NCI-H748 treated with DMSO at 0.1 percent for 48 hours (cell line): ENCODE data around the gene LTBP2.

Experiments used
- DNase-seq: peaks from one replicate; lab custom pipeline; 2025; lab: John Stamatoyannopoulos, UW

The LTBP2 gene

DNA sequence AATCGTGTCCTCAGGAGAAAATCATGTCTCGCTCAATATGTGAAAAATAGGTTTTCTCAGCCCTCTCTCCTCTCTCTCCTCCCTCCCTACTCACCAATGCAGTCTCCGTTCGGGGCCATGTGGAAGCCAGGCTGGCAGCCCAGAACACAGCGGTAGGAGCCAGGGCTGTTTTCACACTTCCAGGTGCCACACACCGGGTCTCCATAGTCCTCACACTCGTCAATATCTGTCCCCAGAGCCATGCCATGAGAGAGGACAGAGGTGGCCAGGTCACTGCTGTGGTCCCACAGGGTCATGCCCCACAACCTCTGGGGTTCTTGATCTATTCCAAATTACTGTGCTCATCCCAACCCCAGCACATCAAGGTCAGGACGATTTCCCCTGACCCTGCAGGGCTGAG is 105.0 kb downstream of the LTBP2 start:
- no peak for DNase-seq

DNA sequence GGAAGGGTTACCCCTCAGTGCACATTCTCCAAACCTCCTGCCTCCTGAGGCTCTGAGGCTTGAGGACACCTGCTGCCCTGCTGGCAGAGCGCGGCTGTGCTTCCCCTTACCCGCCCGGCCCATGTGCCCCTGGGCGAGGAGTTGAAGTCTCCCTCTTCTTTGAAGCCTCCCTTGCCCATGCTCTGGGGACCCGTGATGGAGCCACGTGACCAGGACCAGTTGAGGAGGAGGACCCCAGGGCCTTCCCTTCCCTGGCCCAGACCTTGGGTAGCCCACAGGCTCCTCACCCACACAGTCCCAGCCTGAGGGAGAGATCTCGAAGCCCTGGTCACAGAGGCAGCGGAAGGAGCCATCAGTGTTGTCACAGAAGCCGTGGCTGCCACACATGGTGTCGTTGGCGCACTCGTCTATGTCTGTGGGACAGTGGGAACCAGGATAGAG is 105.6 kb downstream of the LTBP2 start:
- DNase-seq: no peak

DNA sequence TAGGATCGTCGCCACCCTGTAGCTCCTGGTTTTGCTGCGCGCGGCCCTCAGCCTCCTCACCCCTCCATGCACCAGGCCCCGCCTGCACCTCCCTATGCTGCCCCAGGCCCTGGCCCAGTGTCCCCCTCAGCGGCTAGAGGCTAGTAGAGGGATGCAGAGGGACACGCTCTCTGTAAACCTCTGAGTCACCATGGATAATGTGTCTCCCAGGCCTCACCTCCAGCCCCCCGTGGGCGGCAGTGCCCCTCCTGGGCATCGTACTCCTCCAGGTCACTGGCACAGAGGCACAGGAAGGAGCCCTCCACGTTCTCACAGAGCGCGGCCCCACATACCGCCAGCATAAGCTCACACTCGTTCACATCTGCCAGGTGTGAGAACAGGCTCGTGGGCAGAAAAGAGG is 106.2 kb downstream of the LTBP2 start:
- DNase-seq: no peak

DNA sequence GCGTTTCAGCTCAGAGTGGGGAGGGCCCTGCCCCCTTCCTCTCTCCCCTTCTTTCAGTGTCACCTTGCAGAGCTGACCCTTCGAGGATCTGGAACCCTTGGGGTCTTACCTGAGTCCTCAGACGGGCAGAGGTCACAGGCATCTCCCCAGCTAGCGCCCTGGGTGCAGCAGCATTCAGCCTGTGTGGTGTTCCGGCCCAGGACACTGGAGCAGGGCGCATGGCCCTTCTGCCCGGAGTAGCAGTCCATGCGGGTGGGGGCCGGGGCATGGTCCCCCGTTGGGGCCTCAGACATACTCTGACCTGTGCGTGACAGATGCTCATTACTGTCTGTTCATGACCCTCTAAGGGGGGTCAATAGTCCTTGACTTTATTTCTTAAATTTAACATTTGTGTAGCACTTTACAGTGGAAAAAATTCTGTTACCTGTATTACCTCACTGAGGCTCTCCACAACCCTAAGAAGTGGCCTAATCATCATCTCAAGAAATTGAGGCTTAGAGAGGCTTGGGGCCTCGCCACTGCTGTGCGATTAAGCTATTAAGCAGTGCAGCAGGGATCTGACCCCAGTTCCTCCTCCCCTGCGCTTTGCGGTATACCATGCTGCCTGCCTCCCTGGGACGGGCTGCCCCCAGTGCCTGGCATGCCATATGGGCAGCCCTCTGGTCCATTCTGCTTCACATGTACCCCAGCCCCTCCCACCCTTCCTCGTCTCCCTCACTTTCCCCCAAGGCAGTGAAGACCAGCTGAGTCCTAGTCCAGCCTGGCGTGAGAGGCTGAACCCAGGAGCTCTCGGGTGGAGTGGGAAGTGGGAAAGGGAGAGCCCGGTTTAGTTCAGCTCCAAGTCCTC is 106.9 kb downstream of the LTBP2 start:
- no peak for DNase-seq

DNA sequence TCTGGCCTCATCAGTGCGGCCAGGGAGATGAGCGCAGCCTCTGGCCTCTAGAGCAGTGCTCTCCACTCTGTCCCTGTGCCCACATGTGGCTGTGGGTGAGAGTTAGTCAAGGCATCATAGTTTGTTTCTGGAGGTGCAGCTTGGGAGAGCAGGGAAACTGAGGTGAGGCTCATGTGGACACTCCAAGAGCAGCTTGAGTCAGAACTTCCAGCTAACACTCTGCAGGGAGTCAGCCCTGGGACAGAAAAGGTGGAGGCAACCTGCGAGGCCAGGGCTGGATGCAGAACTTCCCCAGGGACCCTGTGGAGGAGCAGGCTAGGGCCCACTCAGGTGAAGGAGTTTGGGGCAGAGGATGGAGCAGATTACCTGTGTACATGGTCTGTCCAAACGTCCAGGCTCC is 107.6 kb downstream of the LTBP2 start:
- DNase-seq: no peak

DNA sequence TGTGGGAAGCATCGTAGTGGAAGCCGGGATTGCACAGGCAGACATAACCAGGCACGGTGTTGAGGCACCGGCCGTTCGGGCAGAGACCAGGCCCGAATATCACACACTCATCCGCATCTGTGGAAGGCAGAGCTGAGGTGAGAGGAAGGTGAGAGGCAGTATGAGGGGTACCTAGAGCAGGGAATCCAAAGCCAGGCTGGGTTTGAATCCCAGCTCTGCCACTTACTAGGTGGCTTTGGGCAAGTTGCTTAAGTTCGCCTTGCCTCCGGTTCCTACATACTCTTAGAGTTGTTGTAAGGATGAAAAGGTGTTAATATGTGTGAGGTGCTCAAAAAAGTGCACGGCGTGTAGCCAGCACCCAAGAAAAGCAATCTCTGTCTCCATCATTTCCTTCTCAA is 108.1 kb downstream of the LTBP2 start:
- no peak for DNase-seq

DNA sequence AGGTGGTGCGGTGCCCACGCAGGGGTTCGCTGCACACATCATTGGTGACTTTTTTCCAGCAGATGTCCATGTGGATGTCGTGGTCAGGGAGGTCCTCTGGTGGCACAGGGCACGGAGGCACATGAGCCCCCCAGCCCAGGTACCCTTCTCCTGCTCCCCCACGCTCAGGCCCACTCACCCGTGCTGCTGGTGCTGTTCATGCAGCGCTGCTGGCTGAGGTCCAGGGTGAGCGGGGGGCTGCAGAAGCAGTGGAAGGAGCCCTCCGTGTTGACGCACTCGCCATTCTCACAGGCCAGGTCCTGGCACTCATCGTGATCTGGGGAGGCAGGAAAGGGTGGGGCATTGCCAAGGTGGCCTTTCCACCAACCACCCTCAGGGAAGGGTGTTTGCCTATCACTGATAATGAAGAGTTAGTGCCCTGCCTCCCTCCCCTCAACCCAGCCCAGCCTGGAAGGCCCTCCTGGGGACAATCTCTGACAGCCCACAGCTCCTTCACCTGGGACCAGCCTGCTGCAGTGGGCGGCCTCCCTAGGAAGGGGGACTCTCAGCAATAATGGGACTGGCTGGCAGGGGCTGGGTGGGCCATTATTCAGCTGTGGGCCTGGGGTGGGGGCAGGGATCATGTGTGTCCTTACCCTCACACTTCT is 108.6 kb downstream of the LTBP2 start:
- DNase-seq: no peak

DNA sequence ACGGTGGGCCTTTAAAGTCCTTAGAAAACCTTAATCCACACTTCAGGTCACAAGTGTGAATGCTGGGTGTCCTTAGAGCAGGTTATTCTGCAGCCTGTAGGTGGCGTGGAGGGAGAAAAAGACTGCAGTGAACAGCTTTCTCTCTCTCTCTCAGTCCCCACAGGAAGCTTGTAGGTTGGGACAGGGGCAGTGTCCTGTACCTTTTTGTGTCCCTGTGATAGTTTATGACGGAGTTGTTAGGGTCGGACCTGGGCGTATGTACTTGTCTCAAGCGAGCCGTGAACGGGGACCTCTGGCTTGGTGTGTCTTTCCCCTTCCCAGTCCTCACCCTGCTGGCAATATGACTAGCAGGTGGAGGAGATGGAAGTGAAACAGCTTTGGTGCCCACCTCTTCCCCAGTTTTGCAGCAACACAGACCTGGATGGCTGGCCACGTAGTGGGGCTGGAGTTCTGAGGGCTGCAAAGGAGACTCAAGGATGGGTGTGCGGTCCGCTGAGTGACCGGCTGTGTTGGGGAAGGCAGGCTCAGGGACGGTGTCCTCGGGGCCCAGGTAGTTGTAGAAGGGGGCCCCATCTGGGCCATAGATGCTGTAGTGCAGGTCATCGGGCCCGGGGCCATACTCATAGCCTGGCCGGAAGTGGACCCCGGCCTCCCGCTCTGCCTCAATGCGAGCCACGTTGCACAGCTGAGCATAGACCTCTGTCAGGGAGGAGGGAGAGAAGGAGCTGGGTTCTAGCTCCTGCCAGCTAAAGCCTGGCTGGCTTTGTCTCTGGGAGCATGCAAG is 109.6 kb downstream of the LTBP2 start:
- DNase-seq: no peak

DNA sequence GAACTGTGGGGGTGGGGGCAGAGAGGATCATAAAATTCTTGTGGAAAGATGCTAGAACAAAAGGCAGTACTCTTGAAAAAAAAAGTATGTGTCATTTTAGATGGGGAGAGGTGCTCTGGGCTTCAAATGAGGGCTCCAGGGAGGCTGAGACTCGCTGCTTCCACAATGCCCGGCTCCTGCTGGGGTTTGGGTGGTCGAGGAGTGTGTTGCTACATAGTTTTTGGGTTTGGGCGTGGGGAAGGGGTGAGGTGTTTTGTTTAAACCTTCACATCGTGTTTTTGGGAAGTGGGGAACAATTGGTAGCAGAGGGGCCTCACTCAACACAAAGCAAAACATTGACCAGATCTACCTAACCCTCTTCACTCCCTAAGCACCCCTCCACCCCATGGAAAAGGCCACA is 110.3 kb downstream of the LTBP2 start:
- no peak for DNase-seq

DNA sequence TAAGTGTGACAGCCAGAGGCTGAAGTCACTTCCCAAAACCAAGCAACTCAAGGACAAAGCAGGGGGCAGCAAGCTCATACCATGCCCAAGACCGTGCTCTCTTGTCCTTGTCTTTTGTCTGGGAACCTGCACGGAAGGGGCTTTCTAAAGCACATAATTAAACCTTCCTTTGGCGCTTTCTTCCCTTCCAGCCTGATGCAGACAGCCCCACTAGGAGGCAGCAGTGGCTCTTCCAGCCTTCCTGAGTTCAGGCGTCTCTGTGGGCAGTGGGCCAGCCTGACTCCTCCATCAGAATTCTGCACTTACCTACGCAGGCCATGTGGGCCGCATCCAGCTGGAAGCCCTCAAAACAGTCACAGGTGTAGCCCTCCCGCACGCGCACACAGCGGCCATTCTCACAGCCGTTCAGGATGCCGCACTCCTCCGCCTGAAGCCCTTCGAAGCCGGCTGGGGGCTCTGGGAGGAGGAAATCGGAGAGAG is 110.9 kb downstream of the LTBP2 start:
- DNase-seq: peak; percentile 18

DNA sequence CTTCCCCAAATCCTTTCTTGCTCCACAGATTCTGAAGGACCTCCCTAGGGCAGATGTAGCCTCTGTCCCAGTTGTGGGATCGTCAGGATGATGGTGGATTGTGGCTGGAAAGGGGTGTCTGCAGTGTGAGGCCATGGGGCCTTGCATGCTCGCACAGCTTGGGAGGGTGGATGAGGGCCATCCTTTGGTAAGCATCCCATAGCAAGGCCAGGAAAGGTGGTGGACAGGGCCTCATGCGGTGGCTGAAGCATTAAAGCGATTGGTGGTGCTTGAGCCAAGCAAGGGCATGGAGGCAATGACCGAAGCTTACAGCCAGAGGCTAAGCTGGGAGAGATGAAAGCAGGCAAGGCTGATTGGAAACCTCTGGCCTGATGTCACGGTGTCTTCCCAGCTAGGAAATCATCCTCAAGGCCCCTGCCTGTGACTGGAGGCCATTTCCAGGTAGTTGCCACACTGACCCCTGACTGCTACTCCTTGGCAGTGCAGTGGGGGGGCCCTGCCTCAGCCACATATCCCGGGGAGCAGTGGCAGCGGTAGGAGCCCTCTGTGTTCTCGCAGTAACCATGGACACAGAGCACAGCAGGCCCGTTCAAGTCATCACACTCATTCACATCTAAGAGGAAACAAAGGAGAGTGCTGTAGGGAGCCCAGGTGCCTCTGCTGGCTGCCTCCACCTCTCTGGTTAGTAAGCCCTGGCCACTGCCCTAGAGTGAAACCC is 111.5 kb downstream of the LTBP2 start:
- DNase-seq: no peak

DNA sequence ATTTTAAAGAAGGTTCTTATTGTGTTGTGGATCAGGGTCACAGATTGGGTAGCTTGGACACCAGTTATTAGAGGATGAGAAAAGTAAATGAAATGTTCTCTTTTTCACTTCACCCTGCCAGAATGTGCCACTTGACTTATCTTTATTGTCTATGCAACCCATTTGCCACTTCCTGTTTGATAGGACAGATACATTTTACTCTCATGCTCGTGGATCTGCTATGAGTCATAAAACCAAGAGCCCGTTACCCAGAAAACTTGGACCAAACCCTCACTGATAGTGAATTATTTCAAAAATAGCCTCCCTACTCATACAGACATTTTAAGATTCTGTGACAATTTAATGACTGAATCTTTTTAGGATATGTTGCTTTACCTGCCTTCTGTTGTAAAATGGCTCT is 116.7 kb downstream of the LTBP2 start:
- DNase-seq: no peak

DNA sequence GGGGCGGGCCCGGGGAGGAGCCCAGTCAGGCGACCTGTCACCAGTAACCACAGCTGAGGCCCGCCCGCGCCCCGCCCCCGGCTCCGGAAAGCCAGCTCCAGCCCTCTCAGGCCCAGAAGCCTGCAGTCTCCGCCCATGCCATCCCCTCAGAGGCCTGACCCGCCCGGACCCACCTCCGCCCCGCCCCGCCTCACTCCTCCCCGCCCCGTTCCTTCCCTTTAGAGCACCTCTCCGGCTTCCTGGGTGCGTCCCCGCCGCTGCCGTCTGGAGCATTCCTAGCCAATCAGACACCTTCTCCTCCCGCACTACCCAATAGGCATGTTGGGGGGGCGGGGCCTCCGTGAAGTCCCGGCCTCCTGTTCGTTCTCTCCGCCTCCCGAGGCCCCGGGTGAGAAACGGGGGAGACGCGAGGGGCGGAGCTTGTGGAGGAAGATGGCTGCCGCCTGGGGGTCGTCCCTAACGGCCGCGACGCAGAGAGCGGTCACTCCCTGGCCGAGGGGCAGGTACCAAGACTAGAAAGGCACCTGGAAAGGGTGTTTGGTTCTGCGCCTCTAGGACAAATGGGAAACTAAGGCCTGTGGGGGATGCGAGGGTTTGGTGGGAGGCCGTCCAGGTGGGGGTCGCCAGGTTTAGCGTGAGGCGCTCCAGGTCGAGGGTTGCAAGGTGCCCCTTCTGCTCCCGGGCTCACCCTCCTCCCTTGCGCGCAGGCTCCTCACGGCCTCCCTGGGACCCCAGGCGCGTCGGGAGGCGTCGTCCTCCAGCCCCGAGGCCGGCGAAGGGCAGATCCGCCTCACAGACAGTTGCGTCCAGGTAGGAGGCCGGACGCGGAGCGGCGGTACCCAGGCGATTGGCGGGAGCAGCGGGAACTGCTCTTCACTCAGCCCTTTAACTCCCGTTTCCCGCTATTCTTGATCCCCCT is 118.4 kb downstream of the LTBP2 start, which contains the start of gene ISCA2:
TSS of gene ISCA2 (plus strand) at position 423 of the 919 bp plus-strand sequence. CDS start at position 433, 10 bp downstream.
- DNase-seq: peak; percentile 100

DNA sequence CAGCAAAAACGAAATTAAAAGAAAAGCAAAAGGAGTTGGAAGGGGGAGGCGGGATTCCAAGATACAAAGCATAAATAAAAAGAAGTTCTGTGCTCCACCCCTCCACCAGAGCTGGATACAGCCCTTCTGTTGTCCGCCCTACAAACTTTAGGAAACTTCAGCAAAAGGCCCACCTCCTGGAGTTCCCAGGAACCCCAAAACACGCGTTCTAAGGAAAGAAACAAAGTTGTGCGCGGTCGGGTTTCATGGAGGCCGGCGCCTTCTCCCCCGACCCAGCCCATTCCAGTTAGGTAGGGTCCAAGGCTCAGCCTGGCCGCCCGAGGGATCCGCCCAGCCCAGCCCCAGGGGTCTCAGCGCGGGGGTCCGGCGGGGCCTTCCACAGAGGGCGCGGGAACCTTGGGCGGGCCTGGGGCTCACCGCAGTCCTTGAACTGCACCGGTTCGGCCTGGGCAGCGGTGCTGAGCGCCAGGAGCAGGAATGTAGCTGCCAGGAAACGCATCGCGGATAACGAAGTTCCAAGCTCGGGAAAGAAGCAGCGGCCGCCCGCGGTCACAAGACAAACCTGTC is 119.2 kb downstream of the LTBP2 start, which contains the start of gene NPC2:
TSS of gene NPC2 (minus strand) at position 530 of the 567 bp plus-strand sequence. CDS start at position 499, 31 bp downstream.
- no peak for DNase-seq

DNA sequence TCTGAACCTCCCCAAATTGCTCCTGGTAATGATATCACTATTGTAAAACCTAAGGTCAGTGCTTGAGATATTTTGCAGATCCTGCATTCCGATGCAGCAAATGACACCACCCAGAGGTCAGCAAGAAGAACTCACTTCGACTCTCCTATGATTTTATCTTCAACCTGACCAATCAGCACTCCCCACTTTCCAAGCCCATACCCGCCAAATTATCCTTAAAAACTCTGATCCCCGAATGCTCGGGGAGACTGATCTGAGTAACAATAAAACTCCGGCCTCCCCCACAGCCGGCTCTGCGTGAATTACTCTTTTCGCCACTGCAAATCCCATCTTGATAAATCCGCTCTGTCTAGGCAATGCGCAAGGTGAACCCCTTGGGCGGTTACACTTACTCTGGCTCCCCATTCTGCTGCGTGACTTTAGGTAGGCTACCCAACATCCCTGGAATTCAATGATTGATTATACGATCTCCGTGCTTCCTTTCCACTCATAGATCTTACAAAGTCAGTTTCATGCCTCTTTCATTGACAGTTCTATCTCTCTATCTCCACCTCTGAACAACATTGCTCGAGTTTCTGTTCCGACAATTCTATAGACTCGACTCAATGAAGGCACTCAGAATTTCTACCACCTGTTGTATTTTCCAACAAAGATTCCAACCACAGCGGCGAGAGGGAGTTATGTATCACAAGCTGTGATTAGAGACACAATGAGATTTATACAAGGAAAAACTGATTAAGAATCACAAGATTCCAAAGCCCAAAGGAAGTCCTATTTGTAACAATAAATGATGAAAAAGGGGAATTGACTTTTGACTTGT is 119.9 kb downstream of the LTBP2 start:
- DNase-seq: no peak

DNA sequence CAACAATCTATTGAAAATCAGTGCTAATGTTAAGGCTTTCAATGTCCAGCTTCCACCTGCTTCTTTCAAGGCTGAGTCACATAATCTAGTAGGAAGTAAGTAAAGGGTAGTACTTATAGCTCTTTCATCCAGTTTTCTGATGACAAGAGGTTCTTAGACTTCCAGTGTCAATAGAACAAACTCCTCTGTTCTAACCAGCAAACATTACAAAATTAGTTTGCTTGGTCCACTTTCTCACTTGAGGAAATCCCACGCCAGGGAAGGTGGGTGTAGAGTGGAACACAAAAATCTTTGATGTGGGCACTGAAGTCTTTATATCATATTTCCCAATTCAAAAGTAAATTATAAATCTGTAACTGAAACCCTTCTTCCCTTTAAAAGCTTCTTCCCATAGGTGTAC is 121.6 kb downstream of the LTBP2 start:
- no peak for DNase-seq

DNA sequence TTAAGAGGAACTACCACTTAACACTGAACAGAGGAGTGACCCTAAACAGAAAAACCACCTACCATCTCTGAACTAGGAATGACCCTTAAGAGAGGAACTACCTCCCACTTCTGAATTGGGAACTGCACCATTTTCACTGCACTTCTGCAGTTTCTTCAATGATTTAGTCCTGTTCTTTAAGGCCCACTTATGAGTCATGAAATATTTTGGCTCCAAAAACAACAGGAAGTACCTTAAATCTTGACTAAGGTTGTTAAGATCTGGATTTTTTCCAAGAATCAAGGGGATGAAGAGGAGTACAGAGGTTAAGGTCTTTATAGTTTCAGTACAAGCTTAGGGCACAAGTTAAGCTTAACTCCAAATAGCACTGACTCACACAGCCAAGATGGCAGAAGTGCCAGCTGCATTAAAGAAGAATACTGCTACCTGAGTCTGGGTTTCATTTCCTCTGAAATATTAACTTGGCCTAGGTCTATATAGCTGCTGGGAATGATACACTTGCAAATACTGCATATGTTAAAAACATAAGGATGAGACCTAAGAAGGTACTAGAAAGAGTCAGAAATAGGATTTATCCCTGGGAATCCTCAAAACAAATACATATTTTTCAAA is 123.1 kb downstream of the LTBP2 start:
- no peak for DNase-seq

DNA sequence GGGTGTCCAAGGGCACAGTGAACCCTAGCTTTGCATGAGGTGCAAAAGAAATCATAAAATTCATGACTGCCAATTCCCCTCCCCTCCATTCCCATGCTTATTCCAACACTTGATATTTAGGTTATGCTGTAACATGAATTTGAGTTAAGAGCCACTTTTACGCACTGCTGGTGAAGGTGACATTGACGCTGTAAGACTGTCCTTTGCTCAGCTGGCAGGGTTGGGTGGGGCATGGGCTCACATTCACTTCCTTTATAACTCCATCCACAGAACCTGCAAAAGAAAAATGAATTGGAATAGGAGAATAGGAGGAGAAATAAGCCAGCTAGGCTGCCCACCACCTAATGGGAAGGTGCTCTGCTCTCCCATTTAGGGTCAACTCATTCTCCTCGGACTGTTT is 125.9 kb downstream of the LTBP2 start:
- DNase-seq: no peak

DNA sequence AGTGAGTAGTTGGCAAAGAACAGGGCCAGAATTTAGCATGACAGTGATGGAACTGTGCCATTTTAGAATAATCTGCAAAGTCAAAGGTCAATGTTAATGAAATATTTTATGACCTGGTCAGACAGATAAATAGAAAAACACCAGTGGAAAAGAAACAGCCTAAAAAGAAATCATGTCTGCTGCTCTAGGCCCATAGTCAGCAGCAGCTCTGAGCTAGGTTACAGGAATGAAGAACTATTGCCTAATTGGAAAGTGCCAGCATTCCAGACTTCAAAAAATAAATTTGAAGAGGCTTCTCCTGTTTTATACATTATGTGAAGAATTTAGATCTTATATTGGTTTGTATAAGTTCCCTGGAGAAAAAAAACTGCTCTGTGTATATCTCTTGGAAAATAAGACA is 128.7 kb downstream of the LTBP2 start:
- DNase-seq: no peak
